ENCODE results near the gene LRP1.

DNA sequence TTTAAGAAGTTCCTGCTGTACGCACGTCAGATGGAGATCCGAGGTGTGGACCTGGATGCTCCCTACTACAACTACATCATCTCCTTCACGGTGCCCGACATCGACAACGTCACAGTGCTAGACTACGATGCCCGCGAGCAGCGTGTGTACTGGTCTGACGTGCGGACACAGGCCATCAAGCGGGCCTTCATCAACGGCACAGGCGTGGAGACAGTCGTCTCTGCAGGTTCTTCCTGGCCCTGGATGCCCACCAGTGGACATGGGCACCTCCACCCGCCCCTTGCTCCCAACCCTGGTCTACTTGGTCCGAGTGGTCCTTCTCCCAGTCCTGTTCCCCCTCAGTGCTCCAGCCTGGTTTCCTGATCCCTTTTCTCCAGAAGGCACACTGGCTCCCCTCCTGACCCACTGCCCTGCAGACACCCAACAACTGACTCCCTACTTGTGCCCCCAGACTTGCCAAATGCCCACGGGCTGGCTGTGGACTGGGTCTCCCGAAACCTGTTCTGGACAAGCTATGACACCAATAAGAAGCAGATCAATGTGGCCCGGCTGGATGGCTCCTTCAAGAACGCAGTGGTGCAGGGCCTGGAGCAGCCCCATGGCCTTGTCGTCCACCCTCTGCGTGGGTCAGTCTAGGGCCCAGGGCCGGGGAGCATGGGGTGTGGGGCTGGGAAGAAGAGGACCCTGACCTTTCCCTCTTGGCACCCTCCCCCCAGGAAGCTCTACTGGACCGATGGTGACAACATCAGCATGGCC is 51.2 kb downstream of the LRP1 start:
- TF ChIP-seq, protein P1, sequence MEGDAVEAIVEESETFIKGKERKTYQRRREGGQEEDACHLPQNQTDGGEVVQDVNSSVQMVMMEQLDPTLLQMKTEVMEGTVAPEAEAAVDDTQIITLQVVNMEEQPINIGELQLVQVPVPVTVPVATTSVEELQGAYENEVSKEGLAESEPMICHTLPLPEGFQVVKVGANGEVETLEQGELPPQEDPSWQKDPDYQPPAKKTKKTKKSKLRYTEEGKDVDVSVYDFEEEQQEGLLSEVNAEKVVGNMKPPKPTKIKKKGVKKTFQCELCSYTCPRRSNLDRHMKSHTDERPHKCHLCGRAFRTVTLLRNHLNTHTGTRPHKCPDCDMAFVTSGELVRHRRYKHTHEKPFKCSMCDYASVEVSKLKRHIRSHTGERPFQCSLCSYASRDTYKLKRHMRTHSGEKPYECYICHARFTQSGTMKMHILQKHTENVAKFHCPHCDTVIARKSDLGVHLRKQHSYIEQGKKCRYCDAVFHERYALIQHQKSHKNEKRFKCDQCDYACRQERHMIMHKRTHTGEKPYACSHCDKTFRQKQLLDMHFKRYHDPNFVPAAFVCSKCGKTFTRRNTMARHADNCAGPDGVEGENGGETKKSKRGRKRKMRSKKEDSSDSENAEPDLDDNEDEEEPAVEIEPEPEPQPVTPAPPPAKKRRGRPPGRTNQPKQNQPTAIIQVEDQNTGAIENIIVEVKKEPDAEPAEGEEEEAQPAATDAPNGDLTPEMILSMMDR (IDR thresholded peaks at IDR 0.05): no peak
- TF ChIP-seq POLR2AphosphoS5 (IDR thresholded peaks at IDR 0.05) (no peak), POLR2A (IDR thresholded peaks at IDR 0.05) (no peak)
